OCI-LY7 (cell line): ENCODE data around the gene ERCC6L2. TPM values are rescaled to one million over a fixed set of nuclear protein-coding genes. Genes with fewer than 3 reads are reported as not detected.

ENCODE experiments used
- BruUV-seq: library from RNA; stranded (reverse); fragments of 400-500 nt; replicated peaks from 2 replicates; lab custom pipeline; 2021; lab: Mats Ljungman, UMichigan
- CTCF ChIA-PET: fragments of 300-600 bp; sonication (Branson Sonifier 250); formaldehyde crosslinking; loops from one replicate; lab custom pipeline; 2022; ENCODE audit warnings: antibody characterized with exemption; ENCODE audit not compliant: unreplicated experiment; lab: Charles Lee
- POLR2A ChIA-PET: fragments of 300-600 bp; sonication (Branson Sonifier 250); formaldehyde crosslinking; loops from one replicate; lab custom pipeline; 2022; ENCODE audit warnings: antibody characterized with exemption; lab: Charles Lee
- DNase-seq: peaks from one replicate; pipeline ENCODE4 v3.0.0-alpha.2; 2015; ENCODE audit warnings: low spot score
- H2AFZ ChIP-seq: fragments of 200-600 bp; sonication (generic), shearing (Covaris generic); 2 replicates; pipeline ENCODE4 v1.6.1; 2014; ENCODE audit warnings: mild to moderate bottlenecking, antibody characterized with exemption, low read length, moderate library complexity
- H3K27ac ChIP-seq: fragments of 200-600 bp; sonication (generic); 2 replicates; pipeline ENCODE4 v1.5.1; 2014; ENCODE audit warnings: mixed run types, low read depth, mild to moderate bottlenecking, moderate library complexity, low read length, inconsistent platforms; ENCODE audit not compliant: poor library complexity, severe bottlenecking
- H3K36me3 ChIP-seq: fragments of 200-600 bp; sonication (generic); 2 replicates; pipeline ENCODE4 v1.6.1; 2014; ENCODE audit warnings: mild to moderate bottlenecking, antibody characterized with exemption, low read length, moderate library complexity, mixed read lengths; ENCODE audit not compliant: insufficient read depth
- H3K4me1 ChIP-seq: fragments of 200-600 bp; sonication (generic); 2 replicates; pipeline ENCODE4 v1.5.1; 2014; ENCODE audit warnings: mild to moderate bottlenecking, low read length; ENCODE audit not compliant: insufficient read depth, poor library complexity, severe bottlenecking
- H3K4me2 ChIP-seq: fragments of 200-600 bp; sonication (generic); 2 replicates; pipeline ENCODE4 v1.6.1; 2014; ENCODE audit warnings: mild to moderate bottlenecking, low read length
- H3K4me3 ChIP-seq: fragments of 200-600 bp; sonication (generic); 2 replicates; pipeline ENCODE4 v1.5.1; 2014; ENCODE audit warnings: mild to moderate bottlenecking, low read depth, low read length; ENCODE audit not compliant: poor library complexity, severe bottlenecking
- H3K79me2 ChIP-seq: fragments of 200-600 bp; sonication (generic); 2 replicates; pipeline ENCODE4 v1.6.1; 2016; ENCODE audit warnings: low read depth, mild to moderate bottlenecking, low read length, moderate library complexity, mixed read lengths; ENCODE audit not compliant: insufficient read depth
- H3K9me2 ChIP-seq: fragments of 200-600 bp; sonication (generic); 2 replicates; pipeline ENCODE4 v1.6.1; 2016; ENCODE audit warnings: mild to moderate bottlenecking, low read length, mixed read lengths; ENCODE audit not compliant: insufficient read depth
- H3K9me3 ChIP-seq: fragments of 200-600 bp; sonication (generic); 2 replicates; pipeline ENCODE4 v1.6.1; 2014; ENCODE audit warnings: mild to moderate bottlenecking, mixed run types, low read length, mixed read lengths
- H4K20me1 ChIP-seq: fragments of 200-600 bp; sonication (generic); 2 replicates; pipeline ENCODE4 v1.6.1; 2014; ENCODE audit warnings: mild to moderate bottlenecking, antibody characterized with exemption, low read length, moderate library complexity, mixed read lengths; ENCODE audit not compliant: insufficient read depth
- CTCF ChIP-seq: fragments of 200-600 bp; sonication (generic); conservative IDR thresholded peaks from 2 replicates; pipeline ENCODE4 v1.5.1; 2014; ENCODE audit warnings: mild to moderate bottlenecking, antibody characterized with exemption, low read length, moderate library complexity, mixed read lengths
- EZH2phosphoT487 ChIP-seq: fragments of 200-600 bp; sonication (generic); IDR thresholded peaks from 2 replicates; pipeline ENCODE4 v1.6.1; 2018; ENCODE audit warnings: low read depth, borderline replicate concordance, mild to moderate bottlenecking, mixed run types, antibody characterized with exemption, low read length, moderate library complexity, mixed read lengths
- intact Hi-C: fragments of 100-400 bp; cut with micrococcal nuclease; formaldehyde crosslinking; loops from one replicate; pipeline ENCODE4 v1.10.0; 2022; ENCODE audit not compliant: unreplicated experiment
- total RNA-seq, 2 experiments: library from RNA; depleted of rRNA in 1 of 2; stranded (reverse); fragments of >200 nt in 1 of 2; shearing (Covaris generic) in 1 of 2; gene quantifications; 2 replicates each; pipeline ENCODE4 v1.2.3, GENCODE V29; 2014 to 2022

The ERCC6L2 gene
- total RNA-seq, 2 experiments from 2014 or later = 34.9 to 38.7 TPM

GRCh38 chr9:95962936-95963335, 87.4 kb downstream of the ERCC6L2 start:
- DNase-seq = no peak
- no peak overlapping the region for H3K4me3 ChIP-seq
- no peaks in the 10 kb centered on the region for H3K4me1 ChIP-seq
- H3K9me2 ChIP-seq = no peaks in the 10 kb centered on the region
- H3K4me2 ChIP-seq = no peak overlapping the region
- intact Hi-C loops = no loop called here
- H3K79me2 ChIP-seq = no peaks in the 10 kb centered on the region
- no TSS peak for BruUV-seq
- no peak for TF ChIP-seq CTCF
- TF ChIP-seq EZH2phosphoT487 = no peak
- H3K27ac ChIP-seq = no peak overlapping the region
- H2AFZ ChIP-seq = no peak overlapping the region
- peaks cover 11% of the 10 kb centered on the region; the same call in 1 of the 2 replicates for H3K36me3 ChIP-seq
- H4K20me1 ChIP-seq = no peaks in the 10 kb centered on the region
- no peaks in the 10 kb centered on the region for H3K9me3 ChIP-seq
- ChIA-PET CTCF (no interaction called here), POLR2A (interaction anchor here (0.7 kb wide), 1 partner anchor 159 kb away, joined by 3 read pairs; no protein-coding TSS in a partner anchor)

- intact Hi-C loops = no loop called here
Measured at GRCh38 chr9:95963659-95964058, 88.2 kb downstream of the ERCC6L2 start.

More at GRCh38 chr9:95963659-95964058, 88.2 kb downstream of the ERCC6L2 start:
- no peak overlapping the region for H3K27ac ChIP-seq
- H4K20me1 ChIP-seq = no peaks in the 10 kb centered on the region
- H3K36me3 ChIP-seq = peaks cover 11% of the 10 kb centered on the region; the same call in 1 of the 2 replicates
- H3K4me2 ChIP-seq = no peak overlapping the region
- POLR2A ChIA-PET = interaction anchor here (0.6 kb wide), 1 partner anchor 197 kb away, joined by 4 read pairs; no protein-coding TSS in a partner anchor
- CTCF ChIA-PET = no interaction called here
- no peak overlapping the region for H3K4me3 ChIP-seq
- BruUV-seq = no TSS peak
- H3K79me2 ChIP-seq = no peaks in the 10 kb centered on the region
- no peak overlapping the region for H2AFZ ChIP-seq
- DNase-seq = no peak
- no peaks in the 10 kb centered on the region for H3K9me3 ChIP-seq
- no peaks in the 10 kb centered on the region for H3K4me1 ChIP-seq
- no peak for TF ChIP-seq CTCF
- TF ChIP-seq EZH2phosphoT487 = no peak
- no peaks in the 10 kb centered on the region for H3K9me2 ChIP-seq
